Endothelial cell of umbilical vein (primary cell): ENCODE measurements around the gene NFIL3. TPM values are rescaled to one million over a fixed set of nuclear protein-coding genes. Genes with fewer than 3 reads are reported as not detected.

ENCODE experiments used
- BruUV-seq: library from RNA; stranded (reverse); fragments of 400-500 nt; replicated peaks from 2 replicates; lab custom pipeline; 2021; lab: Mats Ljungman, UMichigan
- CTCF ChIA-PET: fragments of 300-600, 350-600 bp; sonication (Branson Sonifier 250); formaldehyde crosslinking; loops from one replicate; lab custom pipeline; 2021; ENCODE audit warnings: antibody characterized with exemption, inconsistent platforms; lab: Charles Lee
- POLR2A ChIA-PET: fragments of 300-600, 350-600 bp; sonication (Branson Sonifier 250); formaldehyde crosslinking; loops from one replicate; lab custom pipeline; 2021; ENCODE audit warnings: antibody characterized with exemption, inconsistent platforms; lab: Charles Lee
- DNase-seq: peaks from one replicate; pipeline ENCODE4 v3.0.0-alpha.2; 2011; ENCODE audit warnings: low read depth, low spot score
- FAIRE-seq: peaks from 2 replicates; lab custom pipeline; 2011; peaks lifted over from hg19 to GRCh38; lab: Jason Lieb, UNC
- H2AFZ ChIP-seq: 2 replicates; pipeline ENCODE4 v1.6.0; 2012; ENCODE audit warnings: low read depth, low read length, control low read depth, inconsistent platforms
- H3K27ac ChIP-seq: 2 replicates; pipeline ENCODE4 v1.5.1; 2011; ENCODE audit warnings: low read depth, mild to moderate bottlenecking, control low read depth, low read length, moderate library complexity; ENCODE audit not compliant: insufficient read depth
- H3K27me3 ChIP-seq, 2 experiments: 2 replicates each; pipeline versions ENCODE4 v1.6.0 to v1.6.1; 2011; ENCODE audit warnings: low read length in 2 of 2, mixed read lengths in 1 of 2; ENCODE audit not compliant: control insufficient read depth in 2 of 2, insufficient read depth in 2 of 2
- H3K36me3 ChIP-seq, 2 experiments: 2 replicates in 1 of 2; 3 replicates in 1 of 2; pipeline ENCODE4 v1.5.1; 2011; ENCODE audit warnings: low read length in 2 of 2, mild to moderate bottlenecking in 1 of 2, moderate library complexity in 1 of 2; ENCODE audit not compliant: control insufficient read depth in 2 of 2, insufficient read depth in 2 of 2; ENCODE audit errors: extremely low read depth in 1 of 2
- H3K4me1 ChIP-seq: 3 replicates; pipeline ENCODE4 v1.5.1; 2011; ENCODE audit warnings: mild to moderate bottlenecking, low read length; ENCODE audit not compliant: control insufficient read depth, insufficient read depth; ENCODE audit errors: extremely low read depth
- H3K4me2 ChIP-seq: 2 replicates; pipeline ENCODE4 v1.6.1; 2011; ENCODE audit warnings: low read length, control low read depth, mixed read lengths; ENCODE audit not compliant: insufficient read depth
- H3K4me3 ChIP-seq, 3 experiments: fragments of 200-600 bp in 1 of 3; sonication (generic), shearing (Covaris generic) in 1 of 3; replicated peaks in 1 of 3; 2 replicates each; pipeline ENCODE4 v1.5.1; 2011 to 2016; ENCODE audit warnings: control low read depth in 3 of 3, low read length in 3 of 3, mild to moderate bottlenecking in 2 of 3, inconsistent platforms in 1 of 3, low read depth in 1 of 3, moderate library complexity in 1 of 3; ENCODE audit not compliant: insufficient read depth in 1 of 3
- H3K79me2 ChIP-seq: 2 replicates; pipeline ENCODE4 v1.6.0; 2012; ENCODE audit warnings: low read length, inconsistent platforms; ENCODE audit not compliant: control insufficient read depth, insufficient read depth
- H3K9ac ChIP-seq: replicated peaks from 2 replicates; pipeline ENCODE3; 2011; ENCODE audit warnings: low read length, control low read depth; ENCODE audit not compliant: insufficient read depth; ENCODE audit errors: extremely low read depth
- H3K9me1 ChIP-seq: replicated peaks from 3 replicates; pipeline ENCODE4 v1.6.0; 2011; ENCODE audit warnings: mild to moderate bottlenecking, low read length; ENCODE audit not compliant: control insufficient read depth, insufficient read depth; ENCODE audit errors: extremely low read depth
- H3K9me3 ChIP-seq: replicated peaks from 2 replicates; pipeline ENCODE4 v1.5.1; 2012; ENCODE audit warnings: low read length, inconsistent platforms; ENCODE audit not compliant: control insufficient read depth, insufficient read depth
- H4K20me1 ChIP-seq: replicated peaks from 2 replicates; pipeline ENCODE3; 2011; ENCODE audit warnings: mild to moderate bottlenecking, low read length; ENCODE audit not compliant: control insufficient read depth, insufficient read depth; ENCODE audit errors: extremely low read depth
- EZH2 ChIP-seq: IDR thresholded peaks from 2 replicates; pipeline ENCODE4 v1.6.1; 2012; ENCODE audit warnings: borderline replicate concordance, low read depth, mild to moderate bottlenecking, moderate library complexity, low read length, inconsistent platforms; ENCODE audit not compliant: severe bottlenecking
- FOS ChIP-seq: IDR thresholded peaks from 2 replicates; pipeline ENCODE4 v1.6.1; 2011; ENCODE audit warnings: mild to moderate bottlenecking, low read length, moderate library complexity, borderline replicate concordance; ENCODE audit not compliant: insufficient read depth
- GATA2 ChIP-seq: IDR thresholded peaks from 2 replicates; pipeline ENCODE4 v1.7.0; 2011; ENCODE audit warnings: low read depth, mild to moderate bottlenecking, moderate library complexity, mixed read lengths, low read length; ENCODE audit not compliant: insufficient read length, insufficient read depth
- JUN ChIP-seq: IDR thresholded peaks from 2 replicates; pipeline ENCODE4 v1.6.1; 2011; ENCODE audit warnings: borderline replicate concordance, low read depth; ENCODE audit not compliant: insufficient read length, insufficient read depth
- MYC ChIP-seq: IDR thresholded peaks from one replicate; pipeline ENCODE4 v1.6.1; 2011; ENCODE audit warnings: mild to moderate bottlenecking, low read depth, low read length
- POLR2A ChIP-seq: IDR thresholded peaks from 2 replicates; pipeline ENCODE4 v1.6.1; 2012; ENCODE audit warnings: low read depth, mild to moderate bottlenecking, control low read depth, low read length
- POLR2AphosphoS5 ChIP-seq: IDR thresholded peaks from 2 replicates; pipeline ENCODE4 v1.6.1; 2012; ENCODE audit warnings: low read depth, mild to moderate bottlenecking, control low read depth, low read length, moderate library complexity; ENCODE audit not compliant: insufficient read depth
- dilution Hi-C: fragments of 300-500 bp; cut with MboI; formaldehyde crosslinking; loops from one replicate; pipeline ENCODE4 v1.15.0; 2019; ENCODE audit warnings: low sequenced_read_pairs; ENCODE audit not compliant: extremely low pct_ligation_motif_present
- intact Hi-C: fragments of 100-400 bp; cut with micrococcal nuclease; formaldehyde crosslinking; loops from one replicate; pipeline ENCODE4 v1.10.0; 2022
- polyA plus RNA-seq, 4 experiments: library from polyadenylated mRNA; depleted of rRNA in 3 of 4; stranded (reverse) in 3 of 4; unstranded in 1 of 4; fragments of >200 nt; gene quantifications; 2 replicates each; pipeline versions ENCODE4 v1.2.1 to v1.2.3, GENCODE V29; 2011 to 2012; ENCODE audit warnings: missing spikeins in 1 of 4
- total RNA-seq: library from RNA; stranded (reverse); gene quantifications from 2 replicates; pipeline ENCODE4 v1.2.3, GENCODE V29; 2021
- TF ChIP-seq, protein P1 (sequence below): IDR thresholded peaks from 2 replicates; pipeline ENCODE4 v1.6.1; 2011; ENCODE audit not compliant: insufficient read depth, insufficient read length
- TF ChIP-seq, protein P2 (sequence below), 2 donors: IDR thresholded peaks; 1 replicate in 1 of 2; 2 replicates in 1 of 2; pipeline ENCODE4 v1.5.1; 2011; ENCODE audit warnings: low read length in 2 of 2, mild to moderate bottlenecking in 2 of 2, moderate library complexity in 2 of 2, control low read depth in 1 of 2, inconsistent platforms in 1 of 2, low read depth in 1 of 2; ENCODE audit not compliant: insufficient read depth in 1 of 2; ENCODE audit errors: extremely low read depth in 1 of 2

NFIL3 gene
- total and polyA plus RNA-seq, 2 donors (not counting 3 experiments of a cell fraction or from before 2014, with no cell fraction given): 2.9 to 10.5 TPM

DNA sequence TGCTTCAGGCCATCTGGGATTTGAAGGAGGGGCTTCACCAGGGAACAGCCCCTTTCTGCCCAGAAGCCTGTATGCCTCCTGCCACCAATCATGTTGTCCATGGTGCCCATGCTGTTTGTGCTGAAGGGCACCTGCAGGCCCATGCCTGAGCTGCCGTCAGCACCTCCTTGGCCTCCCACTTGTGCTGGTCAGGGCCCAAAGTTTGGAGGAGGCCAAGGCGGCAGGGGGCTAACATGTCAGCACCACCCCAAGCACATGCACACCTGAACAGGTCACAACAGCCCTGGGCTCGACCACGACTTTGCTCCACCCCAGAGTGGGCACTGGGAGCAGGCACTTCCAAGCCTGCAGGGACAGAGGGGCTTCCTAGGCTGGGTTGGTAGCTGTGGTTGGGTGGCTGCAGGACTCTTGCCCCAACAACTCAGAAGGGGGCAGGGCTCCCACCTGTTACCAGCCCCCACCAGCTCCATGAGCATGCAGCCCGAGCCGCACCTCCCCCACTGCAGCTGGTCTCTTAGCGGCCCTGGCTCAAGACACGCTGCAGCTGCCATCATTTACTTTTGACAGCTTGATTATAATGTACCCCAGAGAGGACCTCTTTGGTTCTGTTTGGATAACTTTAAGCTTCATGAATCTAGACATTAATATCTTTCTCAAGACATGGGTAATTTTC lies 19.8 kb upstream of the NFIL3 start:
- DNase-seq (no peak), FAIRE-seq (no peak)
- H3K4me1 ChIP-seq: no peaks in the 10 kb centered on the region
- no peak overlapping the region for H3K27ac ChIP-seq
- H3K36me3 ChIP-seq: no peaks in the 10 kb centered on the region
- dilution Hi-C loops: no loop called here
- intact Hi-C loops: no loop called here
- no peaks in the 10 kb centered on the region for H3K79me2 ChIP-seq
- H2AFZ ChIP-seq: no peak overlapping the region
- H3K4me3 ChIP-seq: no peak overlapping the region
- ChIA-PET POLR2A (no interaction called here), CTCF (interaction anchor here (0.5 to 1.8 kb wide), 4 partner anchors 11 to 528 kb away, joined by 3 to 9 read pairs (median 4); no protein-coding TSS in a partner anchor)
- no TSS peak for BruUV-seq
- no peaks in the 10 kb centered on the region for H4K20me1 ChIP-seq
- TF ChIP-seq GATA2 (no peak), POLR2AphosphoS5 (no peak), MYC (no peak), JUN (no peak), FOS (no peak), EZH2 (no peak), POLR2A (no peak)
- TF ChIP-seq, protein P1, sequence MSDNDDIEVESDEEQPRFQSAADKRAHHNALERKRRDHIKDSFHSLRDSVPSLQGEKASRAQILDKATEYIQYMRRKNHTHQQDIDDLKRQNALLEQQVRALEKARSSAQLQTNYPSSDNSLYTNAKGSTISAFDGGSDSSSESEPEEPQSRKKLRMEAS: no peak
- TF ChIP-seq, protein P2, sequence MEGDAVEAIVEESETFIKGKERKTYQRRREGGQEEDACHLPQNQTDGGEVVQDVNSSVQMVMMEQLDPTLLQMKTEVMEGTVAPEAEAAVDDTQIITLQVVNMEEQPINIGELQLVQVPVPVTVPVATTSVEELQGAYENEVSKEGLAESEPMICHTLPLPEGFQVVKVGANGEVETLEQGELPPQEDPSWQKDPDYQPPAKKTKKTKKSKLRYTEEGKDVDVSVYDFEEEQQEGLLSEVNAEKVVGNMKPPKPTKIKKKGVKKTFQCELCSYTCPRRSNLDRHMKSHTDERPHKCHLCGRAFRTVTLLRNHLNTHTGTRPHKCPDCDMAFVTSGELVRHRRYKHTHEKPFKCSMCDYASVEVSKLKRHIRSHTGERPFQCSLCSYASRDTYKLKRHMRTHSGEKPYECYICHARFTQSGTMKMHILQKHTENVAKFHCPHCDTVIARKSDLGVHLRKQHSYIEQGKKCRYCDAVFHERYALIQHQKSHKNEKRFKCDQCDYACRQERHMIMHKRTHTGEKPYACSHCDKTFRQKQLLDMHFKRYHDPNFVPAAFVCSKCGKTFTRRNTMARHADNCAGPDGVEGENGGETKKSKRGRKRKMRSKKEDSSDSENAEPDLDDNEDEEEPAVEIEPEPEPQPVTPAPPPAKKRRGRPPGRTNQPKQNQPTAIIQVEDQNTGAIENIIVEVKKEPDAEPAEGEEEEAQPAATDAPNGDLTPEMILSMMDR (IDR thresholded peaks at IDR 0.05; ENCODE audit: extremely low read depth in 1 of 2, insufficient read depth in 1 of 2, low read depth in 1 of 2, low read length in 2 of 2): no peak
- H3K4me2 ChIP-seq: no peak overlapping the region
- no peaks in the 10 kb centered on the region for H3K9me1 ChIP-seq
- H3K9me3 ChIP-seq: no peaks in the 10 kb centered on the region
- peaks cover 2 to 3% of the 10 kb centered on the region in 2 experiments for H3K27me3 ChIP-seq
- no peak overlapping the region for H3K9ac ChIP-seq
